Thoracic aorta endothelial cell (primary cell): ENCODE data around the gene ATG16L2. TPM values are rescaled to one million over a fixed set of nuclear protein-coding genes. Genes with fewer than 3 reads are reported as not detected.

Experiments
- small RNA-seq: library from RNA; depleted of rRNA; stranded (forward); fragments of <200 nt; gene quantifications from one replicate; pipeline ENCODE3, GENCODE V24; 2012
- total RNA-seq: library from RNA; depleted of rRNA; stranded (reverse); fragments of >200 nt; gene quantifications from 2 replicates; pipeline ENCODE4 v1.2.3, GENCODE V29; 2012

Gene ATG16L2, protein sequence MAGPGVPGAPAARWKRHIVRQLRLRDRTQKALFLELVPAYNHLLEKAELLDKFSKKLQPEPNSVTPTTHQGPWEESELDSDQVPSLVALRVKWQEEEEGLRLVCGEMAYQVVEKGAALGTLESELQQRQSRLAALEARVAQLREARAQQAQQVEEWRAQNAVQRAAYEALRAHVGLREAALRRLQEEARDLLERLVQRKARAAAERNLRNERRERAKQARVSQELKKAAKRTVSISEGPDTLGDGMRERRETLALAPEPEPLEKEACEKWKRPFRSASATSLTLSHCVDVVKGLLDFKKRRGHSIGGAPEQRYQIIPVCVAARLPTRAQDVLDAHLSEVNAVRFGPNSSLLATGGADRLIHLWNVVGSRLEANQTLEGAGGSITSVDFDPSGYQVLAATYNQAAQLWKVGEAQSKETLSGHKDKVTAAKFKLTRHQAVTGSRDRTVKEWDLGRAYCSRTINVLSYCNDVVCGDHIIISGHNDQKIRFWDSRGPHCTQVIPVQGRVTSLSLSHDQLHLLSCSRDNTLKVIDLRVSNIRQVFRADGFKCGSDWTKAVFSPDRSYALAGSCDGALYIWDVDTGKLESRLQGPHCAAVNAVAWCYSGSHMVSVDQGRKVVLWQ
- total RNA-seq: 13.7 and 19.9 TPM in 2 replicates

DNA sequence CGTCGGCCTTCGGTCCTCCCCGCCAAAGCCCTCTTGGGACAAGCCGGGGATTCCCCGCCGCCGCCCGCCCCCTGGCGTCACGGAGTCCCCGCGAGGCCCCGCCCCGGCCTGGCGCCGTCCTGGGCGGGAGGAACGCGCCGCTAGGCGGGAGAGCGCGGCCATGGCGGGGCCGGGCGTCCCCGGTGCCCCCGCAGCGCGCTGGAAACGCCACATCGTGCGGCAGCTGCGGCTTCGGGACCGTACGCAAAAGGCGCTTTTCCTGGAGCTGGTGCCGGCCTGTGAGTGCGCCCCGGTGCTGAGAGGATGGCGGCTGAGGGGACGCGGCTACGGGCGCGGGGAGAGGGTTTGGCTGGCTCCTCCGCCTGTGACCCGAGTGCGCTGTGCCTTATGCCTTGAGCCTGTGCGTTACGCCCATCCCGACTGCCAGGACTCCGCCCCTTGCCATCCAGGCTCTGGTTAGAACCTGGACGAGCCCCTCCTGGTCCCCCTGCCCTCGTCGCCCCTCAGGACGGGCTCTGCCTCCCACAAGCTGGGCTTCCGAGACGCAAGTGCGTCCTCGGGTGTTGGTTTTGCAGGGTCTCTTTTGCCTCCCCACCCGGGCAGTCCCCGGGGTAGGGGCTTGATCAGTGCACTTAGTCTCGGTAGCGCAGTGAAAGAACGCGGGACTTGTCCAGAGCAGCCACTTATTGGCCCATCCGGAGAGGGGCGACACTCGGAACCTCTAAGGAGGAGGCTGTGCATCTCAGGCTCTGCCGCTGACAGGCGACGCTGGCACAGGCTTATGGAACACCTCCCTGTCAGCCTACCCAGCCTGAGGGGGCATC, at the start of gene ATG16L2:
Gene ATG16L2, plus strand, starts transcription at position 126 of the 824 bp plus-strand sequence. Its CDS starts 35 bp downstream, at position 161.

GRCh38 chr11:72793425-72794367, 20.5 kb upstream of the ATG16L2 start, which contains the start of gene STARD10:
Gene STARD10 (minus strand): TSS chr11:72794047. CDS start chr11:72781181, 12,866 bp downstream.

Small RNAs within 50 kb of the gene (small RNA-seq; reads per million reads assigned to genes)
- gene MIR4692 (not detected), gene RF00019 (not detected), gene RNU6-672P (not detected)

Other genes starting within 250 kb of the ATG16L2 start
- gene PDE2A, start 140.0 kb upstream of the ATG16L2 start, total RNA-seq: 5.1 and 12.1 TPM in 2 replicates
- gene ARAP1, start 62.0 kb upstream of the ATG16L2 start, total RNA-seq: 61.7 and 62.0 TPM in 2 replicates
- gene STARD10, start 20.4 kb upstream of the ATG16L2 start, total RNA-seq: 14.1 and 14.4 TPM in 2 replicates